ENCODE results near the gene MCF2L2.

Gene MCF2L2

DNA sequence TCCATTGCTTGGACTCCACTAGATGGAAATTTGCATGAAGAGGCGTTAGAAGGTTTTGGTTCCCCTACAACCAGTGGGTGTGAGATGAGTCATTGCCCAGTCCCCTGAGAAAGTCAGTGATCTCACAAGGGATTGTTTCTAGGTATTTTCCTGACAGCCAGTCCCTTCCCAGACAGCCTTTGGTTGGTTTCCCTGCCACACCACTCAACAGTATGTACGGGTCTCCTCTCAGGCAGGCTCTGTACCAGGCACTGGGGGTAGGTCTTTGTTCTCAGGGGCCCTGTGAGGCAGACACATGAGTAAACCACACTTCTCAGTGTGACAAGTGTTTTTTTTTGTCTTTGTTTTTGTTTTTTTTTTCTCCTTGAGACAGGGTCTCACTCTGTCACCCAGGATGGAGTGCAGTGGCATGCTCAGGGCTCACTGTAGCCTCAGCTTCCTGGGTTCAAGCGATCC is 269.8 kb downstream of the MCF2L2 start:
- DNase-seq = no peak

DNA sequence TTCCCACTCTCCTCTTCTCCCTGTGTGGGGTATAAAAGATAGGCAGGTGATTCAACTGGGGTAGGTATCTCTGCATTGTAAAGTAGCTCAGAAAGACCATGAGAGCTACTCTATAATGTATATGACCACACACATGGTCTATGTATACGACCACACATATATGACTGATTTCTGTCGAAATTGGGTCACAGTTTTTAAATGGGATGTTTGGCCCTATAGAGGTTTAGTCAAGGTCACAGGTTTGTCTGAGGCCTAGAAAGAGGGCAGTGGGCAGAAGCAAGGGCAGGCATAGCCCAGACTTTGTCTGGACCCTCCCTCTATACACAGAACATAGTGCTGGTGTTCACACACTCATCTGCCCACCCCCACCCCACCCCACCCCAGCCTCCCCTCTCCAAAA is 270.3 kb downstream of the MCF2L2 start:
- DNase-seq = no peak

DNA sequence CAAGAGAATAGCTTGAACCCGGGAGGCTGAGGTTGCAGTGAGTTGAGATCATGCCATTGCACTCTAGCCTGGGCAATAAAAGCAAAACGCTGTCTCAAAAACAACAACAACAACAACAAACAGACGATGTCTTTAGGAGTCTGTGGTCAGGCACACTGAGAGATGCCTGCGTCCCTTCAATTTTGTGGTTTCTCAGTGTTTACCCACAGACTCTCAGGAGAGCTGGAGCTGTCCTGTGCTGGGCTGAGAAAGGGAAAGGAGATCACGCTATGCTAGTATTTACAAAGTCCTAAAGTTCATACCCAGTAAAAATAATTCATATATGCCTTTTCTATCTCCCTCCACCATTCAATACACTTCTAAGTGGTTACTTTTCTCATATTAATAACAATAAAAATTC is 272.2 kb downstream of the MCF2L2 start:
- no peak for DNase-seq

DNA sequence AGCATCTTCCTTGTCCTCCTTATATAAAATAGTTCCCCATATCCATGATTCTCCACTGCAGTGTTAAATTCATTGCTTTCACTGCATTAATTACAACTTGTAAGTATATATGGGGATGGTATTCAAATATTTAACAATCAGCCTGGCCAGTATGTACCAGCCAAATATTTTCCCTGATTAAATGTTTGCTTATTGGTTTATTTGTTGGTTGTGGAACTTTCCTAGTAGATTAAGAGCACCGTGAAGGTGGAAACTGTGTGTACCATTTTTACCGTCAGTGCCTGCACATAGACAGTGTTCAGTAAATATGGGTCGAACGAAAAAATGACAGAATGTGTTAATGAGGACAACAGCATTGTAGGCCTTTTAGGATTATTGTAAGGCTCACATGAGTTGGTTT is 272.9 kb downstream of the MCF2L2 start:
- no peak for DNase-seq

DNA sequence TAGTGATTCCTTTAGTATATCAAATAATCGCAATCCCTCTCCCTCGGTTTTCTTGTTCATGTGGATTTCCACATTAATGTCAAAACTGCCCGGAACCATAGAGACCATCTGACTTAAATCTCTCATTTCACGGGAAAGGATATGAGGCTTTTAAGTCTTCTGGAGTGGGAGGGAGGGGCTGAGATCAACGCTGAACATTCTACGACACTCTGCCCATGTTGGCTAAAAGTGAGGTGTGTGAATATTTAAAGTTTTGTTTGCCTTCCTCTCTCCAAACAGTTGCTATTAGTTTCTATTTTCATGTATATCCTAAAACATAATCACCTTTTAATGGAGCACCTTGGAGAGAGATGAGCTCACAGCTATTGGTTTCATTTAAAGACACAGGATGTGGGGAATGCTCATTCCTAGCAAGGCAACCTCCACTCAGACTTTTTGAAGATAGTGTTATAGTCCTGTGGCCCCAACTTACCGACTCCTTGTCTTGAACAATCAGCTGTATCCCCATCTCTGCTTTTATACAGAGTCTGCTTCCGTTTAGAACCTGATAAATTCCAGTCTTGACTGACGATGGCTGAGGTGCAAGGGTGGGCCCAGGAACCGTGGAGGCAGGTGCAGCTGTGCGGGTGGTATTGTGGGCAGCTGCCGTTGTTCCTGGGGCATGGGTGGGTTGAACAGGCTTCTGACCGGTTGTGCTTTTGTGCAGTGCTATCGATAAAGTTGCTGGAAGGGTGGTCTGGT is 275.0 kb downstream of the MCF2L2 start:
- DNase-seq = no peak

DNA sequence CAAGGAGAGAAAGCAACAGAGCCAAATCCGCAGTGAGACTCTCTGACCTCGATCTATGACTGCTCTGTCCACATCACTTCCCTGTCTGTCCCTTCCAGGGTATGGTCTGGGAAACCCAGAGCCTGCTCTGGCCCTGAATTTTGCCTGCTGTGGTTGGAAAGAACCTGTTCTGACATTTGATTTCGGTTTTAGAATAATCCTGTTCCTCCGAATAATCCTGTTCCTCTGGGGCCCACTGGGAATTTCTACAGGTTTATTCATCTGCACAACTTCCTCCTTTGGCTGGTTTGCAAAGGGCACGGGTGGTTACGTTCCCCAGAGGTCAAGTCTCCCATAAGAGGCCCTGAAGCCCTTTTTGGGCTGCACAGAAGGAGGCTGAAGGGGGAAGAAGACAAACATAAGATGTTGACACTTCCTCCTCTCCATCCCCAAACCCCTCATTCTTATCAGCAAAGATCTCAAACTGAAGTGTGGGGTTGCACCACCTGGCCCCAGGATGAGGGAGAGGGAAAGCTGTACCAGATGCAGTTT is 276.5 kb downstream of the MCF2L2 start:
- DNase-seq = no peak

DNA sequence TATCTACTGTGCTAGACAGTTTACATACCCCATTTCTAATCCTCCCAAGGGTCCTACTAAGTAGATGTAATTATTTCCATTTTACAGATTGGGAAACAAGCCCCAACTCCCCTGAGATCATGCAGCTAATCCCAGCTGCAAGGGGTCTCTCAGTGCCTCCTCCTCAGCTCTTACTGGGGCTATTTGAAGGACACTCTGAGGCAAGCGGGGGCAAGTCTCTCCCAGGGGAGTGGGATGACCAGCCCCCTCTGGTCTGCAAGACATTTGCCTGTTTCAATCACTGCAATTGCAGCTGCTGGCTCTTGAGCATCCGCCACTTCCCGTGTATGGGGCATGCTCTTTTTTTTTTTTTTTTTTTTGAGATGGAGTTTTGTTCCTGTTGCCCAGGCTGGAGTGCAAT is 277.3 kb downstream of the MCF2L2 start:
- no peak for DNase-seq

DNA sequence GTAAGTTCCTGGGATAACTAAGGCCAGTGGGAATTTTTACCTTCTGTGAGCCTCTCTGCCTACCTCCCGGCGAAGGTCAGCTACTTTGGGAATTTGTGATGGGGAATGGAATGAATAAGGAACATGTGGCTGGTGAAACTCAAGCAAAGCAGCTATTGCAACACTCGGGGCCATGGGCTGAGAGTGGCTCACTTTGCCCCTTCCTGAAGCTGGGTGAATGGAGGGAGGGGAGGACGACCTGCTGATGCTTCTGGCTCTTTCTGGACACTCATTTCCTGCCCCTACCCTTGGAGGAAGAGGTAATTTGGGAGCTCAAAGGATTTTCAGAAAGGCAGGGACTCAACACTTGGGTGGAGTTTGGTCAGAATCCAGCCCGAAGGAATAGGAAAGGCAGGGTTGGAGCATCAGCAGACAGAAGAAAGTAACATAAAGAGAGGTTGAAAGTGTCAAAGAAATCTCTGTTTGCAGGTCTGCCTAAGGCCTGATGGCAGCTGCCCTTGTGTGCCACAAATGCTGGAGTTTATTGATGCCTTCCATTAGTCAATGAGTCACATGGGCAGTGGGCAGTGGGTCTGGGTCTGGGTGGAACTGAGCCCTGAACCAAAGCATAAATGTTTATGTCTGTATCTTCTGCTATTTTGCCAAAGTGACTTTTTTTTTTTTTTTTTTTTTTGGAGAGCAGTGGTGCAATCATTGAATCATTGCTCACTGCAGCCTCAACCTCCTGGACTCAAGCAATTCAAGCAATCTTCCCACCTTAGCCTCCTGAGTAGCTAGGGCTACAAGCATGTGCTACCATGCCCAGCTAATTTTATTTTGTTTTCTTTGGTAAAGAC is 278.3 kb downstream of the MCF2L2 start:
- no peak for DNase-seq

DNA sequence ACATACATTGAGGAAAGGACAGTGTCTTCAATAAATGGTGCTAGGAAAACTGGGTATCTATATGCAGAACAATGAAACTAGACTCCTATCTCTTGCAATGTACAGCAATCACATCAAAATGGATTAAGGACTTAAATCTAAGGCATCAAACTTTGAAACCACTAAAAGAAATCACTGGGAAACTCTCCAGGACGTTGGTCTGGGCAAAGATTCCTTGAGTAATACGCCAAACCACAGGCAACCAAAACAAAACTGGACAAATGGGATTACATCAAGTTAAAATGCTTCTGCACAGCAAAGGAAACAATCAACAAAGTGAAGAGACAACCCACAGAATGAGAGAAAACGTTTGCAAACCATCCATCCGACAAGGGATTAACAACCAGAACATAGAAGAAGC is 280.4 kb downstream of the MCF2L2 start:
- DNase-seq = no peak

DNA sequence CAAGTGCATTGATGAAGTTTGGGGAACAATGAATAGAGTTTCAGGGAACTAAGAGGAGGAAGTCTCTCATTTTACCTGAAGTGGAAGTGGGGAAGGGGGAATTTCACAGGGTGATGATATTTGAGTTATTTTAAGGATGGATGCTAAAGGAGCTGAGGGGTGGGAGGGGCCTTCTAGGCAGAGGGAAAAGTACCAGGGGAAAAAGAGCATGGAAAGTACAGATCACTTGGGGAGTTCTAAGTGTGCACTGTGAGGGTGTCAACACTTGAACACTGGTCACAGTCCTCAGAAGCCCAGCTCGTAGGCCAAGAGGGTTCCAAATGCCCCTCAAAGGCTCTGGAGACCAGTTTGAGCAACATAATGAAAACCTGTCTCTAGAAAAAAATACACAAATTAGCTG is 284.1 kb downstream of the MCF2L2 start:
- DNase-seq = no peak

DNA sequence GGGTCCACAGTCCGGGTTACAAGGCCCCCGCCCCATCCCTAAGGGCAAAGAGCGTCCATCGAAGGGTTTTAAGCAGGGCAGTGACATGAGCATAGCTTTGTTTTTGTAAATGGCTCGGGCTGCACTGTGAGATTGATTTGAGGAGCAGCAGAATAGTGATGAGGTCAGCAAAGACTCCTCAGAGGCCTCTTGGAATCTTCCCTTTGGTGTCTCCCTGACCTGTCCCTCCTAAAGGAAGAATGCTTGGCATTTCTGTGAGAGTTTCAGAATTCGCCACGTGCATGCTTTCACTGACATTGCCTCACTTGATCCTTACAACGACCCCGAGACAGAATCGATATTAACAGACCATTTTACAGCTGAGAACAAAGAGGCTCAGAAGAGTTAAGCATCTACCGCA is 286.2 kb downstream of the MCF2L2 start:
- no peak for DNase-seq

DNA sequence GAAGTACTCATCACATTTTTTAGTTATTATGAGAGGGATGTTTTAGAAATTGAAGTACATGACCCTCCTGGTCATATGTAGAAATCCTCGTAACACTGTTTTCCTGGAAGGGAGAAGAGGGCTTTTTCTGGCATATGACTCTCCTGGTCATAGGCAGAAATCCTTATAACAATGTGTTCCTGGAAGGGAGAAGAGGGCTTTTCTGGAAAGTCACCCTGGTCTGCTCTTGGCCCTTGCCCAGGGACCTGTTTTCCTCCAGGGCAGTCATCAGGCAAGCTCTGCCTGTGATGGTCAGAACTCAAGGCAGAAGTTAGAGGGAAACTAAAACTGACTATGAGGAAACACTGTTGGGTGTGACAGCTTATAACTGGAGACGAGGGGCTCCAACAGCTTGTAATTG is 293.6 kb downstream of the MCF2L2 start:
- no peak for DNase-seq

DNA sequence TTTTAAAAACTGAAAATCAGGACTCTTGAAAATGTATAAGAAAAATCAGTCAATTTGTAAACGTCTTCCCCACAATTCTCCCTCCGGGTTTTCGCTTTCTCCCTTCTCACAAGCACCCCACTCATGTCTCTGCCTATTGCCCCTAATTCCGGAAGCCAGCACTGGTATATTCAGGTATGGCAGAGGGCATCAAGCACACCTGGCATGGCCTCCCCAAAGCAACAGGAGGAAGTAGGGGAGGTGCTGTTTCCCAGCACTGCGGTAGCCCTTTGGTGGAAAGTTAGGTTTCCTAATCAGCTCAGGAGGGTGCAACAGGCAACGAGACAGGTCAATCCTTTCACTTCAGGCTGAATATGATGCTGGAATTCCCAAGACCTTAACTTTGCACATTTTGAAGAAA is 296.0 kb downstream of the MCF2L2 start:
- no peak for DNase-seq

DNA sequence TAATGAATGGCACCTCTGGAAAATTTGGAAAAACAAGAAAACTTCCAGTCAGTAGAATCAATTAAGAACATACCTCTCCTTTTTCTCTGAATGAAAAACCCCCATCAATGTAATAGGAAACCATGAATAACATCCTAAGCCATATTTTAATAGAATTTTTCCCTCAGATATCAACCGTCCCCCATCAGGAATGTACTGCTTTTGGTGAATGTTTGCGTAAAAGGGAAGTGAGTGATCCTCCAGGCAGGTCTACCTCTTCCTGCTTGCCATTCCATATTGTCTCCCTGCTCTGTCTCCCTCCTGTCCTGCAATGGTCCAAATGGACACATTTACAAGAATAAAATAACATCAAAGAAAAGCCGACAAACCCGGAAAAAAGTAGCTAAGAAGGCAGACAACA is 296.7 kb downstream of the MCF2L2 start:
- DNase-seq = no peak

DNA sequence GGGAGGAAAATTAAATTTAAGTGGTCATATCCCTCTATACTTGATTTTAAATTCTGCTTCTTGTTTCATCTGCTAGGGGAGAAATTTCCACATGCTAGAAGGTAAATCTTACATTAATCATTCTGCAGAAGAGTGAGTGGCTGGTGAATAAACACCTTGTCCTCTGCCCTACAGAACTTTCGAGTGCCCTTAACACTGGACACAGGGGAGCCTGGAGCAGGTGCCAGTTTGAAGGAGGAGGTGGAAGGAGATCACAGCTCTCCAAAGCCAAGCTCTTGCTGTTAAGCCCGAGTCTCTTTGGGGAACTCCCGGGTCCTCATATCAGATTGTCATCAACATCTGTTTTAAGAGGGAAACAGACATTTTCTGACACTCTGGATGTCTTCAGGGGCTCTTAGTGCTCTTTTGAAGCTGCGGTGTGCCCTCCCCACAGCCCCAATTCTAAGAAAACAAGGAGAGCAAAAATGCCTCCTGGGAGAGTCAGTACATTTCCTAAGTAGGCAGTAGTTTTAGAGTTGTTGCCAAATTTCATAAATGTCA is 297.2 kb downstream of the MCF2L2 start:
- DNase-seq = no peak

DNA sequence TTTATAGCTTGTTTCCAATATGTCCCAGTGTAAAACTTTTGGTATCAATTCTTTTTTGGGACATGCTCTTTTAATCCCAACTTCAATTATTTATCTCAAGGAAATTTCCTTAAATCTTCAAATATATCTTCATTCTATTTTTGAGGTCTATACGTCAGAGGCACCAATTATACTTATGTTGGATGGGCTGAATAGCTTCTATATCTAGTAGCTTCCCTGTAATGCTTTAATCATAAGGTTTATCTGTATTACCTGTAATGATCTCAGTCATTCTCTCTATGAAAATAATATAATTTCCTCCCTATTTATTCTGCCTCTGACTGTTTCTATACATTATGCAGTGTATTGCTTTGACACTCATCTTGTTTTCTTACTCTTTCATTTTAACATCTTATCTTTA is 299.2 kb downstream of the MCF2L2 start:
- DNase-seq = no peak

DNA sequence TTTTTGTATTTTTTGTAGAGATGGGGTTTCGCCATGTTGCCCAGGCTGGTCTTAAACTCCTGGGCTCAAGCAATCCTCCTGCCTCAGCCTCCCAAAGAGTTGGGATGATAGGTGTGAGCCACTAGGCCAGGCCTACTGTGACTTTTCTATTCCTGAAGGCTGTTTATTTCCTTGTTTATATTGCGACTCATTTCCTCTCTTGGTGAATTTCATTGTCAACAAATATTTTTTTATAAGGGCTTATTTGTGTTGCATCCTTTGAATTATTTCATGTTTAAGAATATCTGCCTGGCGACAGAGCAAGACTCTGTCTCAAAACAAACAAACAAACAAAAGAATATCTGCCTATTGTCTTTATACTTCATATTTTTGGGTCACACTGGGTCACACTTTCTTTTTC is 299.7 kb downstream of the MCF2L2 start:
- no peak for DNase-seq
